H1 (cell line): ENCODE results near the gene NT5M. TPM values are rescaled to one million over a fixed set of nuclear protein-coding genes. Genes with fewer than 3 reads are reported as not detected.

Experiments used
- CTCF ChIA-PET: fragments of 300-600 bp; sonication (Branson Sonifier 250); formaldehyde crosslinking; loops from one replicate; lab custom pipeline; 2021; ENCODE audit not compliant: partially characterized antibody; lab: Charles Lee
- POLR2A ChIA-PET: fragments of 300-600 bp; sonication (Branson Sonifier 250); formaldehyde crosslinking; loops from one replicate; lab custom pipeline; 2021; ENCODE audit warnings: inconsistent platforms; ENCODE audit not compliant: partially characterized antibody; lab: Charles Lee
- DNase-seq, 2 experiments: peaks; one replicate each; pipeline versions ENCODE4 v3.0.0 to v3.0.0-alpha.2; 2010 to 2022; ENCODE audit warnings: low spot score in 2 of 2, low read depth in 1 of 2, mixed read lengths in 1 of 2
- FAIRE-seq: peaks from 2 replicates; lab custom pipeline; 2011; peaks lifted over from hg19 to GRCh38; lab: Jason Lieb, UNC
- H2AFZ ChIP-seq: 2 replicates; pipeline ENCODE4 v1.8.1; 2012; ENCODE audit warnings: low read length, inconsistent platforms
- H2AK5ac ChIP-seq: 2 replicates; pipeline ENCODE4 v1.6.1; 2013; ENCODE audit warnings: low read depth, low read length
- H2BK120ac ChIP-seq: replicated peaks from 2 replicates; pipeline ENCODE3; 2013; ENCODE audit warnings: low read depth, low read length, inconsistent platforms
- H2BK12ac ChIP-seq: 2 replicates; pipeline ENCODE4 v1.6.1; 2013; ENCODE audit warnings: low read depth, low read length
- H2BK15ac ChIP-seq: 2 replicates; pipeline ENCODE4 v1.6.1; 2013; ENCODE audit warnings: low read length
- H2BK20ac ChIP-seq: 2 replicates; pipeline ENCODE4 v1.6.1; 2013; ENCODE audit warnings: low read length
- H2BK5ac ChIP-seq: 2 replicates; pipeline ENCODE4 v1.6.1; 2013; ENCODE audit warnings: low read depth, low read length
- H3K14ac ChIP-seq: 2 replicates; pipeline ENCODE4 v1.6.1; 2013; ENCODE audit warnings: inconsistent platforms; ENCODE audit not compliant: insufficient read length
- H3K18ac ChIP-seq: 2 replicates; pipeline ENCODE4 v1.6.1; 2013; ENCODE audit warnings: low read length; ENCODE audit errors: extremely low read depth
- H3K23ac ChIP-seq: 2 replicates; pipeline ENCODE4 v1.6.1; 2013; ENCODE audit warnings: inconsistent platforms; ENCODE audit not compliant: insufficient read length
- H3K23me2 ChIP-seq: 2 replicates; pipeline ENCODE4 v1.6.1; 2013; ENCODE audit warnings: low read depth, low read length
- H3K27ac ChIP-seq: 2 replicates; pipeline ENCODE4 v1.6.1; 2011; ENCODE audit warnings: low read depth, low read length, inconsistent platforms
- H3K27me3 ChIP-seq, 4 experiments: replicated peaks in 1 of 4; 1 replicate in 1 of 4; 2 replicates in 3 of 4; pipeline versions ENCODE4 v1.6.1 to v1.8.1; 2011 to 2013; ENCODE audit warnings: low read length in 3 of 4, mild to moderate bottlenecking in 3 of 4, inconsistent platforms in 2 of 4, mixed read lengths in 2 of 4, moderate library complexity in 1 of 4; ENCODE audit not compliant: control insufficient read depth in 3 of 4, insufficient read depth in 3 of 4; ENCODE audit errors: extremely low read depth in 1 of 4
- H3K36me3 ChIP-seq, 4 experiments: 2 replicates each; pipeline versions ENCODE4 v1.6.1 to v1.8.1; 2011 to 2013; ENCODE audit warnings: mild to moderate bottlenecking in 4 of 4, low read length in 3 of 4, moderate library complexity in 2 of 4, control low read depth in 1 of 4, inconsistent platforms in 1 of 4; ENCODE audit not compliant: insufficient read depth in 4 of 4, control insufficient read depth in 2 of 4
- H3K4ac ChIP-seq: replicated peaks from 2 replicates; pipeline ENCODE3; 2013; ENCODE audit warnings: low read length, low read depth, mixed read lengths, inconsistent platforms; ENCODE audit not compliant: insufficient read length
- H3K4me1 ChIP-seq, 4 experiments: replicated peaks in 1 of 4; 1 replicate in 1 of 4; 2 replicates in 3 of 4; pipeline versions ENCODE4 v1.6.1 to v1.8.1; 2011 to 2013; ENCODE audit warnings: low read length in 3 of 4, inconsistent platforms in 2 of 4, mixed read lengths in 1 of 4; ENCODE audit not compliant: insufficient read depth in 4 of 4, control insufficient read depth in 3 of 4
- H3K4me2 ChIP-seq, 2 experiments: 2 replicates each; pipeline versions ENCODE4 v1.6.1 to v1.8.1; 2011 to 2013; ENCODE audit warnings: low read depth in 2 of 2, low read length in 2 of 2, control low read depth in 1 of 2, inconsistent platforms in 1 of 2, mild to moderate bottlenecking in 1 of 2; ENCODE audit not compliant: insufficient read depth in 1 of 2
- H3K4me3 ChIP-seq, 4 experiments: fragments of 200-600, 300-600 bp in 1 of 4; sonication (generic), shearing (Covaris generic), sonication (Bioruptor Twin) in 1 of 4; 2 replicates each; pipeline versions ENCODE4 v1.5.1 to v1.8.1; 2011 to 2016; ENCODE audit warnings: low read length in 4 of 4, low read depth in 3 of 4, control low read depth in 2 of 4, inconsistent platforms in 2 of 4, mild to moderate bottlenecking in 2 of 4, mixed read lengths in 1 of 4, moderate library complexity in 1 of 4; ENCODE audit not compliant: insufficient read depth in 2 of 4; ENCODE audit errors: extremely low read depth in 1 of 4
- H3K56ac ChIP-seq: replicated peaks from 2 replicates; pipeline ENCODE3; 2013; ENCODE audit warnings: low read depth, mild to moderate bottlenecking, mixed read lengths, low read length, inconsistent platforms; ENCODE audit not compliant: insufficient read length
- H3K79me1 ChIP-seq: 2 replicates; pipeline ENCODE4 v1.6.1; 2013; ENCODE audit warnings: low read depth, low read length, control low read depth
- H3K79me2 ChIP-seq, 2 experiments: 2 replicates each; pipeline versions ENCODE4 v1.6.1 to v1.8.1; 2012 to 2013; ENCODE audit warnings: low read length in 2 of 2, mild to moderate bottlenecking in 2 of 2, inconsistent platforms in 1 of 2; ENCODE audit not compliant: insufficient read depth in 2 of 2, control insufficient read depth in 1 of 2
- H3K9ac ChIP-seq, 4 experiments: replicated peaks in 1 of 4; 1 replicate in 1 of 4; 2 replicates in 3 of 4; pipeline versions ENCODE4 v1.6.1 to v1.8.1; 2011 to 2013; ENCODE audit warnings: low read depth in 3 of 4, low read length in 3 of 4, control low read depth in 2 of 4, mild to moderate bottlenecking in 2 of 4, moderate library complexity in 2 of 4, inconsistent platforms in 1 of 4; ENCODE audit errors: extremely low read depth in 1 of 4
- H3K9me3 ChIP-seq, 2 experiments: 2 replicates each; pipeline versions ENCODE4 v1.6.1 to v1.8.1; 2012 to 2013; ENCODE audit warnings: mild to moderate bottlenecking in 2 of 2, moderate library complexity in 2 of 2, control low read depth in 1 of 2, inconsistent platforms in 1 of 2, low read depth in 1 of 2, low read length in 1 of 2, mixed read lengths in 1 of 2; ENCODE audit not compliant: insufficient read depth in 2 of 2
- H4K20me1 ChIP-seq, 2 experiments: replicated peaks in 1 of 2; 2 replicates each; pipeline versions ENCODE3 to v1.8.1; 2011 to 2013; ENCODE audit warnings: inconsistent platforms in 2 of 2, low read length in 2 of 2, mild to moderate bottlenecking in 1 of 2; ENCODE audit not compliant: insufficient read depth in 2 of 2, control insufficient read depth in 1 of 2
- H4K5ac ChIP-seq: 2 replicates; pipeline ENCODE4 v1.6.1; 2013; ENCODE audit warnings: low read length, low read depth, mixed read lengths, inconsistent platforms; ENCODE audit not compliant: insufficient read length
- H4K8ac ChIP-seq: 2 replicates; pipeline ENCODE4 v1.8.0; 2013; ENCODE audit warnings: mild to moderate bottlenecking, moderate library complexity, low read length, inconsistent platforms; ENCODE audit not compliant: insufficient read depth; ENCODE audit errors: extremely low read depth
- H4K91ac ChIP-seq: replicated peaks from 2 replicates; pipeline ENCODE3; 2013; ENCODE audit warnings: low read length, mixed read lengths, inconsistent platforms; ENCODE audit not compliant: insufficient read length
- ASH2L ChIP-seq: fragments of 200-600, 300-600 bp; sonication (generic); IDR thresholded peaks from one replicate; pipeline ENCODE4 v1.7.1; 2017; ENCODE audit warnings: low read length
- CBX8 ChIP-seq: fragments of 300-800, 300-1000 bp; sonication (generic); IDR thresholded peaks from 2 replicates; pipeline ENCODE4 v1.7.1; 2016; ENCODE audit warnings: low read depth, low read length, borderline replicate concordance
- CTBP2 ChIP-seq: IDR thresholded peaks from 2 replicates; pipeline ENCODE4 v1.7.0; 2011; ENCODE audit warnings: borderline replicate concordance, mild to moderate bottlenecking, moderate library complexity, mixed read lengths, low read length; ENCODE audit not compliant: insufficient read depth, insufficient read length
- PHF8 ChIP-seq: fragments of 200-600 bp; sonication (generic); conservative IDR thresholded peaks from 2 replicates; pipeline ENCODE4 v1.7.1; 2012; ENCODE audit warnings: low read depth, mild to moderate bottlenecking, inconsistent platforms, low read length, moderate library complexity
- POU5F1 ChIP-seq: IDR thresholded peaks from 2 replicates; pipeline ENCODE4 v1.6.1; 2011; ENCODE audit warnings: low read depth, mild to moderate bottlenecking, low read length, moderate library complexity
- RNF2 ChIP-seq: fragments of 200-900, 300-1000 bp; sonication (generic); IDR thresholded peaks from 2 replicates; pipeline ENCODE4 v1.7.1; 2016; ENCODE audit warnings: borderline replicate concordance, low read depth, mild to moderate bottlenecking, antibody characterized with exemption, low read length; ENCODE audit not compliant: poor library complexity, severe bottlenecking; ENCODE audit errors: missing control alignments
- SUZ12 ChIP-seq: fragments of 200-600 bp; sonication (generic); IDR thresholded peaks from 2 replicates; pipeline ENCODE4 v1.6.1; 2012; ENCODE audit warnings: mild to moderate bottlenecking, inconsistent platforms, low read length, moderate library complexity, mixed read lengths
- WGBS, 2 experiments: shearing (Covaris generic) in 1 of 2; methylation state at CpG; one replicate each; pipeline versions ENCODE4 v1.1.6 to v1.1.7; 2013 to 2015; ENCODE audit warnings: low lambda C conversion rate in 2 of 2, mixed read lengths in 2 of 2, inconsistent platforms in 1 of 2, low coverage in 1 of 2, missing lambda C conversion rate in 1 of 2; ENCODE audit not compliant: insufficient replicate concordance in 2 of 2, insufficient coverage in 1 of 2, insufficient read length in 1 of 2; ENCODE audit errors: extremely low coverage in 1 of 2, missing lambda C conversion rate in 1 of 2; 5-methylcytosine and 5-hydroxymethylcytosine counted together
- polyA plus RNA-seq, 7 experiments: library from polyadenylated mRNA; depleted of rRNA in 3 of 7; stranded (reverse) in 5 of 7; unstranded in 2 of 7; fragments of >200 nt in 5 of 7; fragments of 200-250 nt in 2 of 7; gene quantifications; 1 replicate in 5 of 7; 2 replicates in 1 of 7; 4 replicates in 1 of 7; pipeline versions ENCODE4 v1.2.1 to v1.2.3, GENCODE V29; 2011 to 2013; ENCODE audit warnings: missing spikeins in 2 of 7, mixed read lengths in 2 of 7
- total RNA-seq: library from RNA; stranded (reverse); fragmentation: NEBNext Ultra II Directional; extraction: Animal tissue kit (Norgen Biotek cat#: 25700); gene quantifications from 2 replicates; pipeline ENCODE4 v1.2.1, GENCODE V29; 2021
- TF ChIP-seq, protein P1 (sequence below), 3 experiments: IDR thresholded peaks; 1 replicate in 2 of 3; 2 replicates in 1 of 3; pipeline versions ENCODE4 v1.5.1 to v1.6.1; 2011; ENCODE audit warnings: low read length in 3 of 3, mild to moderate bottlenecking in 3 of 3, inconsistent platforms in 2 of 3, low read depth in 1 of 3, moderate library complexity in 1 of 3; ENCODE audit not compliant: insufficient read depth in 1 of 3; ENCODE audit errors: control extremely low read depth in 1 of 3
- TF ChIP-seq, protein P2 (sequence below): IDR thresholded peaks from 2 replicates; pipeline ENCODE4 v1.6.1; 2012; ENCODE audit warnings: low read length, inconsistent platforms

NT5M gene
- total and polyA plus RNA-seq, 2 of the 8 experiments (the other 6 are each of a cell fraction or from before 2014, with no cell fraction given) = 7.6 to 18.2 TPM

DNA sequence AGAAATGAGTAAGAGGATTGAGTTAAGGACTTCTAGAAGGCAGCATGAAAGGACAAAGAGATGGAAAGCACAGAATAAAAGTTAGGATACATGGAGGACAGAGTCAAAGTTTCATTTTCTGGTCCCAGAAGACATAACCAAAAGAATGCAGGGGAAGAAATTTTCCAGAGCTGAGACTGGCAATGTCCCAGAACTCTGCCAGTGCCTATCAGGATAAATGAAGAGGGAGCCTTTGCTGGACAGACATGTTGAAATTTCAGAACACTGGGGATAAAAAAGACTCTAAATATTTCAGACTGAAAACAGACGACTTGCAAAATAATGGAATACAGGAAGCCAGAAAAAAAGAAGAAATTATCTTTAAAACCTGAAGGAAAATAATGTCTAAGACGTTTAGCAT, 55.7 kb downstream of the NT5M start:
- H3K79me1 ChIP-seq = no peaks in the 10 kb centered on the region
- H2AK5ac ChIP-seq = no peak overlapping the region
- ChIA-PET POLR2A (no interaction called here), CTCF (interaction anchor here (1.1 to 5.6 kb wide), 5 partner anchors 29 to 284 kb away, joined by 3 to 55 read pairs (median 7); no protein-coding TSS in a partner anchor)
- H2BK12ac ChIP-seq = no peak overlapping the region
- DNase-seq (no peak), FAIRE-seq (no peak)
- H3K56ac ChIP-seq = no peak overlapping the region
- WGBS, 2 experiments = 67% methylated on average over 2 of the region's 2 CpGs; no CpG with 5 or more reads in 1 of the 2 experiments
- H3K27ac ChIP-seq = no peak overlapping the region
- H3K9me3 ChIP-seq = no peaks in the 10 kb centered on the region
- peaks cover 0 to 10% (median 1%) of the 10 kb centered on the region in 4 experiments; a peak in 5 of 7 replicates for H3K4me1 ChIP-seq
- no peak overlapping the region for H4K91ac ChIP-seq
- H4K20me1 ChIP-seq = no peaks in the 10 kb centered on the region
- H2BK120ac ChIP-seq = no peak overlapping the region
- no peak overlapping the region for H2BK20ac ChIP-seq
- H3K4me2 ChIP-seq = no peak overlapping the region
- H3K27me3 ChIP-seq = no peaks in the 10 kb centered on the region
- H3K4ac ChIP-seq = no peak overlapping the region
- no peak overlapping the region for H3K18ac ChIP-seq
- no peak overlapping the region for H4K8ac ChIP-seq
- no peak overlapping the region for H2BK5ac ChIP-seq
- no peak overlapping the region for H3K14ac ChIP-seq
- no peak overlapping the region for H2BK15ac ChIP-seq
- no peaks in the 10 kb centered on the region for H3K36me3 ChIP-seq
- no peaks in the 10 kb centered on the region for H3K23me2 ChIP-seq
- no peak overlapping the region for H4K5ac ChIP-seq
- H3K79me2 ChIP-seq = no peaks in the 10 kb centered on the region
- no peak overlapping the region for H3K23ac ChIP-seq
- H2AFZ ChIP-seq = no peak overlapping the region
- H3K4me3 ChIP-seq = no peak overlapping the region
- no peak overlapping the region for H3K9ac ChIP-seq
- no peak for TF ChIP-seq CBX8
- TF ChIP-seq SUZ12 = no peak
- TF ChIP-seq POU5F1 = no peak
- TF ChIP-seq RNF2 = no peak
- TF ChIP-seq CTBP2 = no peak
- no peak for TF ChIP-seq PHF8
- TF ChIP-seq, protein P1, sequence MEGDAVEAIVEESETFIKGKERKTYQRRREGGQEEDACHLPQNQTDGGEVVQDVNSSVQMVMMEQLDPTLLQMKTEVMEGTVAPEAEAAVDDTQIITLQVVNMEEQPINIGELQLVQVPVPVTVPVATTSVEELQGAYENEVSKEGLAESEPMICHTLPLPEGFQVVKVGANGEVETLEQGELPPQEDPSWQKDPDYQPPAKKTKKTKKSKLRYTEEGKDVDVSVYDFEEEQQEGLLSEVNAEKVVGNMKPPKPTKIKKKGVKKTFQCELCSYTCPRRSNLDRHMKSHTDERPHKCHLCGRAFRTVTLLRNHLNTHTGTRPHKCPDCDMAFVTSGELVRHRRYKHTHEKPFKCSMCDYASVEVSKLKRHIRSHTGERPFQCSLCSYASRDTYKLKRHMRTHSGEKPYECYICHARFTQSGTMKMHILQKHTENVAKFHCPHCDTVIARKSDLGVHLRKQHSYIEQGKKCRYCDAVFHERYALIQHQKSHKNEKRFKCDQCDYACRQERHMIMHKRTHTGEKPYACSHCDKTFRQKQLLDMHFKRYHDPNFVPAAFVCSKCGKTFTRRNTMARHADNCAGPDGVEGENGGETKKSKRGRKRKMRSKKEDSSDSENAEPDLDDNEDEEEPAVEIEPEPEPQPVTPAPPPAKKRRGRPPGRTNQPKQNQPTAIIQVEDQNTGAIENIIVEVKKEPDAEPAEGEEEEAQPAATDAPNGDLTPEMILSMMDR (IDR thresholded peaks at IDR 0.05; ENCODE audit: control extremely low read depth in 1 of 3, insufficient read depth in 1 of 3, low read depth in 1 of 3, low read length in 3 of 3) = no peak
- TF ChIP-seq, protein P2, sequence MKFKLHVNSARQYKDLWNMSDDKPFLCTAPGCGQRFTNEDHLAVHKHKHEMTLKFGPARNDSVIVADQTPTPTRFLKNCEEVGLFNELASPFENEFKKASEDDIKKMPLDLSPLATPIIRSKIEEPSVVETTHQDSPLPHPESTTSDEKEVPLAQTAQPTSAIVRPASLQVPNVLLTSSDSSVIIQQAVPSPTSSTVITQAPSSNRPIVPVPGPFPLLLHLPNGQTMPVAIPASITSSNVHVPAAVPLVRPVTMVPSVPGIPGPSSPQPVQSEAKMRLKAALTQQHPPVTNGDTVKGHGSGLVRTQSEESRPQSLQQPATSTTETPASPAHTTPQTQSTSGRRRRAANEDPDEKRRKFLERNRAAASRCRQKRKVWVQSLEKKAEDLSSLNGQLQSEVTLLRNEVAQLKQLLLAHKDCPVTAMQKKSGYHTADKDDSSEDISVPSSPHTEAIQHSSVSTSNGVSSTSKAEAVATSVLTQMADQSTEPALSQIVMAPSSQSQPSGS = no peak
- TF ChIP-seq ASH2L = no peak
